ENCODE results near the gene CPEB1. TPM values are rescaled to one million over a fixed set of nuclear protein-coding genes. Genes with fewer than 3 reads are reported as not detected.

The CPEB1 gene
- total RNA-seq, 4 donors from 2014 or later, result 0.97 to 5.2 (median 2.5) TPM

DNA sequence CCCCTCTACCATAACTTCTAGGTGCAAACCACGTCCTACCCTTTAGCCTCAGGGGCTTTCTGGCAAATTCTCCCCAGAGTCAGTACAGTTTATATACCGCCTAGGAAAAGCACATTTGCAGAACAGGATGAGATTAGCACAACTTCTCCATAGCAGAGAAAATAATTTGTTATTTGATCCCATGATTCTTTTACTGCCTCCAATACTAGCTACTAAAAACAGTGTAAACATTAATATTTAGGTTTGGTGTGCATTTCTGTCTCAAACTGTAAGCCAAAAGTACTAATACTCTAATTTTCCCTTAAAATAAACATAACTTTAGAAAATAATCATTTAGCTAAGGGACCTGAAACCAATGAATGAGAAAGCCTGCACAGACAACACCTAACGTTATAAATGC is 4.5 kb downstream of the CPEB1 start:
- H3K4me1 ChIP-seq, result peaks cover 19% of the 10 kb centered on the region
- no peak overlapping the region for H3K4me3 ChIP-seq
- H3K27me3 ChIP-seq, result peaks cover 37% of the 10 kb centered on the region
- DNase-seq (ENCODE audit: low spot score in 2 of 2), result no peak
- 56% methylated on average over 3 of the region's 3 CpGs for WGBS
- no peaks in the 10 kb centered on the region for H3K9me3 ChIP-seq
- TF ChIP-seq POLR2A (IDR thresholded peaks at IDR 0.05) (no peak), POLR2AphosphoS5 (IDR thresholded peaks at IDR 0.05) (no peak), EP300 (IDR thresholded peaks at IDR 0.05) (no peak)
- TF ChIP-seq, protein P1, sequence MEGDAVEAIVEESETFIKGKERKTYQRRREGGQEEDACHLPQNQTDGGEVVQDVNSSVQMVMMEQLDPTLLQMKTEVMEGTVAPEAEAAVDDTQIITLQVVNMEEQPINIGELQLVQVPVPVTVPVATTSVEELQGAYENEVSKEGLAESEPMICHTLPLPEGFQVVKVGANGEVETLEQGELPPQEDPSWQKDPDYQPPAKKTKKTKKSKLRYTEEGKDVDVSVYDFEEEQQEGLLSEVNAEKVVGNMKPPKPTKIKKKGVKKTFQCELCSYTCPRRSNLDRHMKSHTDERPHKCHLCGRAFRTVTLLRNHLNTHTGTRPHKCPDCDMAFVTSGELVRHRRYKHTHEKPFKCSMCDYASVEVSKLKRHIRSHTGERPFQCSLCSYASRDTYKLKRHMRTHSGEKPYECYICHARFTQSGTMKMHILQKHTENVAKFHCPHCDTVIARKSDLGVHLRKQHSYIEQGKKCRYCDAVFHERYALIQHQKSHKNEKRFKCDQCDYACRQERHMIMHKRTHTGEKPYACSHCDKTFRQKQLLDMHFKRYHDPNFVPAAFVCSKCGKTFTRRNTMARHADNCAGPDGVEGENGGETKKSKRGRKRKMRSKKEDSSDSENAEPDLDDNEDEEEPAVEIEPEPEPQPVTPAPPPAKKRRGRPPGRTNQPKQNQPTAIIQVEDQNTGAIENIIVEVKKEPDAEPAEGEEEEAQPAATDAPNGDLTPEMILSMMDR (IDR thresholded peaks at IDR 0.05), result no peak
- no peak overlapping the region for H3K27ac ChIP-seq
- H3K36me3 ChIP-seq, result no peaks in the 10 kb centered on the region

DNA sequence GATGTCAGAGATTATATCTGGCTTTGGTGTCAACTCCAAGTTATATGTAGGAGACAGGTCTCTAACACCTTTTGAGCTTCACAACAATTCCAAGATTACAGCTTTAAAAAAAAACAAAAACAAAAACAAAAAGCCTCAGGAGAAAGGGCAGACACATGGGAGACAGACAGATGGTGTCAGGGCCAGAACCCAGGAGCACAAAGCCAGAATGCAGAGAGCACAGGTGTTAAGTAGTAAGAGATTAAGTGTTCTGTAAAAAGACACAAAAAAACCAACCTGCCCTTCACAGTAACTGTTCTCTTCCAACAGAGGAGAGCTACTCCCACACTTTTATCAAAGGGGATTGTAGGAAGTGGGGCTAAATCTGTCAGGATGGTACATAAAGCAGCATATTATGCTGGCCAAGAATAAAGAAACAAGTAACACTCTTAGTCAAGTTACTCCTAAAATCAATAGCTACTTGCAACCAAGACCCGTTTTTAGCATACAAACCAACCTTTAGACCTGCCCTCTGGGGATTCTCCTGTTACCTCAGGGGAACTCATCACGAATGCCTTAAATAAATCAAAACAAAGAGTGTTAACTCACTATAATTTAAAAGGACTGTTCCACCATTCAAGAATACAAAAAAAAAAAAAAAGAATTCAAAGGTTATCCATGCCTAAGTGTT is 5.9 kb downstream of the CPEB1 start:
- no peak for TF ChIP-seq POLR2A (IDR thresholded peaks at IDR 0.05)
- no peak for TF ChIP-seq EP300 (IDR thresholded peaks at IDR 0.05)
- TF ChIP-seq POLR2AphosphoS5 (IDR thresholded peaks at IDR 0.05), result no peak
- TF ChIP-seq, protein P1 (IDR thresholded peaks at IDR 0.05), result no peak
- 39% methylated on average over 2 of the region's 2 CpGs for WGBS
- Histone ChIP-seq H3K27me3 (peaks cover 23% of the 10 kb centered on the region), H3K4me1 (peaks cover 5% of the 10 kb centered on the region), H3K4me3 (no peak overlapping the region), H3K9me3 (no peaks in the 10 kb centered on the region), H3K27ac (no peak overlapping the region), H3K36me3 (no peaks in the 10 kb centered on the region)
- DNase-seq (ENCODE audit: low spot score in 2 of 2), result no peak

DNA sequence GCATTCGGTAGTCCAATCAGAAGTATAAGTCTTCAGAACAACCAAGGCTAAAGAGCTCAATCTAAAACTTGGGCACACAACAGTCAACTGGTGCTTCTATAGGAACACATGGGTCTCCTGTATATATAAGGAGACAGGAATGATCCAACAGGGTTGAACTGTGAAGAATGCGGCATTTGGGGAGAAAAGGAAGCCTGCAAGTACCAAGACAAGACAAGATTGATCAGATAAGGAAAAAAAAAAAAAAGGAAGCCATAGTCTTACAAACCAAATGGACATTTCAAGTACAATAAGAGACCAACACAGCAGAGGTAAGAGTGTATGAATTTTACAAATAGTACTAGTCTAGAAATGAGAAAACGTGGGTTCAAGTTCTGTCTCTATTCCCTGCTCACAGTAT is 6.5 kb downstream of the CPEB1 start:
- TF ChIP-seq, protein P1 (IDR thresholded peaks at IDR 0.05), result no peak
- TF ChIP-seq POLR2A (IDR thresholded peaks at IDR 0.05), result no peak
- TF ChIP-seq EP300 (IDR thresholded peaks at IDR 0.05), result no peak
- no peak for TF ChIP-seq POLR2AphosphoS5 (IDR thresholded peaks at IDR 0.05)
- DNase-seq (ENCODE audit: low spot score in 2 of 2), result no peak

DNA sequence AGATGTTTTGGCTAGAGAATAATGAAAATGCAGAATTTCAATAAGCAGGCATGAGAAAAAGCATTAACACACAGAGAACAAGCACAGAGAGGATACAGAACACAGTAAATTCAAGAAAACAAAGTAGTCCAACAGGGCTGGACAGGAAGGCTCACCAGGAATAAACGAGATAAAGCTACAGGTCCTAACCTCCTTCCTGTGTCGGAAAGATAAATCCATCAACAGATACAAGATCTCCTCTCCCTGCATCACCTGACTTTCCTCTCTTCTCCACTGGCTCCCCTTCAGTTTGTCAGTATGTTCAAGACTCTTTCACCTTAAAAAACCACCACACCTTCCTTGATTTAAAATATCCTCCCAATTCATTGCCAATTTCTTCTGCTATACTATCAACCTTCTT is 11.4 kb downstream of the CPEB1 start:
- no peak for TF ChIP-seq POLR2AphosphoS5 (IDR thresholded peaks at IDR 0.05)
- TF ChIP-seq EP300 (IDR thresholded peaks at IDR 0.05), result no peak
- 49% methylated on average over 2 of the region's 2 CpGs for WGBS
- Histone ChIP-seq H3K4me3 (no peak overlapping the region), H3K4me1 (no peaks in the 10 kb centered on the region), H3K9me3 (no peaks in the 10 kb centered on the region), H3K27ac (no peak overlapping the region), H3K27me3 (no peaks in the 10 kb centered on the region), H3K36me3 (no peaks in the 10 kb centered on the region)
- DNase-seq (ENCODE audit: low spot score in 2 of 2), result no peak

More for the DNA sequence above, 6.5 kb downstream of the CPEB1 start:
- H3K27me3 ChIP-seq, result peaks cover 17% of the 10 kb centered on the region
- no peak overlapping the region for H3K4me3 ChIP-seq
- no peaks in the 10 kb centered on the region for H3K36me3 ChIP-seq
- H3K9me3 ChIP-seq, result no peaks in the 10 kb centered on the region
- WGBS, result 79% methylated on average over 3 of the region's 3 CpGs
- H3K27ac ChIP-seq, result no peak overlapping the region
- no peaks in the 10 kb centered on the region for H3K4me1 ChIP-seq

DNA sequence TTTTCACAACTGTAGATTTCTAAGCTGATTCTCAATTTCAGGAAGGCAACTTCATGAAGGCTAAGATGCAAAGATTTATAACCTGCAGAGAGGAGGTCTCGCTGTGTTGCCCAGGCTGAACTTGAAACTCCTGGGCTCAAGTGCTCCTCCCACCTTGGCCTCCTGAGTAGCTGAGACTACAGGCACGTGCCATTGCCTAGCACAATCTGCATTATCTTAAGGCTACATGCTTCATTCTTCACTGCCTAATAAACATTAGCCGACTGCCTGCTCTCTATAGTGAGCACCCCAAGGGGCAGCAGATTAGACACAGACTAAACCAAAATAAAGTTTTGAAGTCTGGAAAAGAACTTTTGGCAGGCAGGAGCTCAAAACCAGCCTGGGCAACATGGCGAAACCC is 17.1 kb downstream of the CPEB1 start:
- H3K4me3 ChIP-seq, result no peak overlapping the region
- no peaks in the 10 kb centered on the region for H3K9me3 ChIP-seq
- H3K27me3 ChIP-seq, result no peaks in the 10 kb centered on the region
- no peak overlapping the region for H3K27ac ChIP-seq
- H3K4me1 ChIP-seq, result no peaks in the 10 kb centered on the region
- 65% methylated on average over 4 of the region's 4 CpGs for WGBS
- no peaks in the 10 kb centered on the region for H3K36me3 ChIP-seq
- DNase-seq (ENCODE audit: low spot score in 2 of 2), result no peak
- no peak for TF ChIP-seq POLR2AphosphoS5 (IDR thresholded peaks at IDR 0.05)
- TF ChIP-seq EP300 (IDR thresholded peaks at IDR 0.05), result no peak
- TF ChIP-seq POLR2A (IDR thresholded peaks at IDR 0.05), result no peak
- TF ChIP-seq, protein P1 (IDR thresholded peaks at IDR 0.05), result no peak

Data from suprapubic skin (tissue), 4 donors.